HepG2 (cell line): ENCODE data around the gene TTC31. TPM values are rescaled to one million over a fixed set of nuclear protein-coding genes. Genes with fewer than 3 reads are reported as not detected.

Experiments
- DPF2 ChIP-seq: sonication (generic); formaldehyde crosslinking; IDR thresholded peaks from 2 replicates; pipeline ENCODE4 v1.4.0; 2020; ENCODE audit warnings: mild to moderate bottlenecking, low read depth, missing genetic modification reagents, borderline replicate concordance
- GMEB1 ChIP-seq: sonication (generic); formaldehyde crosslinking; IDR thresholded peaks from 2 replicates; pipeline ENCODE4 v1.5.1; 2020; ENCODE audit warnings: missing genetic modification reagents, mild to moderate bottlenecking, borderline replicate concordance
- KDM6A ChIP-seq: IDR thresholded peaks from 2 replicates; pipeline ENCODE4 v1.6.1; 2016; ENCODE audit warnings: low read depth
- MEF2D ChIP-seq: sonication (generic); formaldehyde crosslinking; IDR thresholded peaks from 2 replicates; pipeline ENCODE4 v1.5.1; 2020; ENCODE audit warnings: mild to moderate bottlenecking, missing genetic modification reagents
- SNRNP70 ChIP-seq: fragments of 200-400 bp; formaldehyde crosslinking; IDR thresholded peaks from 2 replicates; pipeline ENCODE4 v1.6.1; 2017; ENCODE audit warnings: mild to moderate bottlenecking, low read depth, low read length, moderate library complexity
- SP140L ChIP-seq: sonication (generic); formaldehyde crosslinking; IDR thresholded peaks from 2 replicates; pipeline ENCODE4 v1.4.0; 2020; ENCODE audit warnings: missing genetic modification reagents, borderline replicate concordance
- TAF15 ChIP-seq: fragments of 200-400 bp; formaldehyde crosslinking; IDR thresholded peaks from one replicate; pipeline ENCODE4 v1.6.1; 2018; ENCODE audit warnings: mild to moderate bottlenecking, low read depth, low read length; ENCODE audit not compliant: poor library complexity, severe bottlenecking
- USF2 ChIP-seq, 2 experiments: sonication (generic) in 1 of 2; formaldehyde crosslinking in 1 of 2; IDR thresholded peaks; 2 replicates each; pipeline versions ENCODE4 v1.5.1 to v1.6.1; 2011 to 2020; ENCODE audit warnings: borderline replicate concordance in 1 of 2, low read depth in 1 of 2, low read length in 1 of 2, mild to moderate bottlenecking in 1 of 2, missing genetic modification reagents in 1 of 2, moderate library complexity in 1 of 2
- ZNF256 ChIP-seq: sonication (generic); formaldehyde crosslinking; conservative IDR thresholded peaks from 2 replicates; pipeline ENCODE4 v1.4.0; 2020; ENCODE audit warnings: missing genetic modification reagents
- ZNF605 ChIP-seq: sonication (generic); formaldehyde crosslinking; IDR thresholded peaks from 2 replicates; pipeline ENCODE4 v1.8.0; 2022; ENCODE audit warnings: mild to moderate bottlenecking, missing genetic modification reagents
- polyA plus RNA-seq, 8 experiments: library from polyadenylated mRNA; depleted of rRNA in 3 of 8; stranded (reverse) in 7 of 8; unstranded in 1 of 8; fragments of >200 nt; fragmentation: Illumina TruSeq in 4 of 8; extraction: Trizol in 4 of 8; gene quantifications; 2 replicates each; pipeline versions ENCODE4 v1.2.1 to v1.2.3, GENCODE V29; 2011 to 2016; ENCODE audit warnings: low read depth in 4 of 8, missing spikeins in 1 of 8, mixed read lengths in 1 of 8; ENCODE audit not compliant: insufficient read depth in 1 of 8
- total RNA-seq, 5 experiments: library from RNA; depleted of rRNA; stranded (reverse); fragments of >200 nt; fragmentation: Illumina TruSeq; extraction: Trizol; gene quantifications; 2 replicates each; pipeline ENCODE4 v1.2.3, GENCODE V29; 2016; ENCODE audit warnings: low read depth in 1 of 5
- TF ChIP-seq, protein P1 (sequence below): sonication (generic); formaldehyde crosslinking; IDR thresholded peaks from 2 replicates; pipeline ENCODE4 v1.5.0; 2020; ENCODE audit warnings: missing genetic modification reagents
- TF ChIP-seq, protein P2 (sequence below): IDR thresholded peaks from 2 replicates; pipeline ENCODE4 v1.6.1; 2016

TTC31 gene
- total and polyA plus RNA-seq, 2 of the 13 experiments (the other 11 are each of a cell fraction or from before 2014, with no cell fraction given): 28.3 to 39.5 TPM

- TF ChIP-seq, protein P1, sequence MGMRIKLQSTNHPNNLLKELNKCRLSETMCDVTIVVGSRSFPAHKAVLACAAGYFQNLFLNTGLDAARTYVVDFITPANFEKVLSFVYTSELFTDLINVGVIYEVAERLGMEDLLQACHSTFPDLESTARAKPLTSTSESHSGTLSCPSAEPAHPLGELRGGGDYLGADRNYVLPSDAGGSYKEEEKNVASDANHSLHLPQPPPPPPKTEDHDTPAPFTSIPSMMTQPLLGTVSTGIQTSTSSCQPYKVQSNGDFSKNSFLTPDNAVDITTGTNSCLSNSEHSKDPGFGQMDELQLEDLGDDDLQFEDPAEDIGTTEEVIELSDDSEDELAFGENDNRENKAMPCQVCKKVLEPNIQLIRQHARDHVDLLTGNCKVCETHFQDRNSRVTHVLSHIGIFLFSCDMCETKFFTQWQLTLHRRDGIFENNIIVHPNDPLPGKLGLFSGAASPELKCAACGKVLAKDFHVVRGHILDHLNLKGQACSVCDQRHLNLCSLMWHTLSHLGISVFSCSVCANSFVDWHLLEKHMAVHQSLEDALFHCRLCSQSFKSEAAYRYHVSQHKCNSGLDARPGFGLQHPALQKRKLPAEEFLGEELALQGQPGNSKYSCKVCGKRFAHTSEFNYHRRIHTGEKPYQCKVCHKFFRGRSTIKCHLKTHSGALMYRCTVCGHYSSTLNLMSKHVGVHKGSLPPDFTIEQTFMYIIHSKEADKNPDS (CRISPR knock-in tag): no peak
- TF ChIP-seq GMEB1 (no peak), DPF2 (CRISPR knock-in tag) (no peak), ZNF605 (CRISPR knock-in tag) (peak; percentile 85), SNRNP70 (no peak), KDM6A (CRISPR knock-in tag) (peak; percentile 75), SP140L (CRISPR knock-in tag) (no peak), ZNF256 (CRISPR knock-in tag) (no peak), USF2 (IDR thresholded peaks at IDR 0.05; ENCODE audit: low read depth, low read length) (no peak), USF2 (CRISPR knock-in tag; IDR thresholded peaks at IDR 0.05; ENCODE audit: borderline replicate concordance) (no peak), MEF2D (peak; percentile 67; the same call in 1 of the 2 replicates), TAF15 (no peak)
- TF ChIP-seq, protein P2, sequence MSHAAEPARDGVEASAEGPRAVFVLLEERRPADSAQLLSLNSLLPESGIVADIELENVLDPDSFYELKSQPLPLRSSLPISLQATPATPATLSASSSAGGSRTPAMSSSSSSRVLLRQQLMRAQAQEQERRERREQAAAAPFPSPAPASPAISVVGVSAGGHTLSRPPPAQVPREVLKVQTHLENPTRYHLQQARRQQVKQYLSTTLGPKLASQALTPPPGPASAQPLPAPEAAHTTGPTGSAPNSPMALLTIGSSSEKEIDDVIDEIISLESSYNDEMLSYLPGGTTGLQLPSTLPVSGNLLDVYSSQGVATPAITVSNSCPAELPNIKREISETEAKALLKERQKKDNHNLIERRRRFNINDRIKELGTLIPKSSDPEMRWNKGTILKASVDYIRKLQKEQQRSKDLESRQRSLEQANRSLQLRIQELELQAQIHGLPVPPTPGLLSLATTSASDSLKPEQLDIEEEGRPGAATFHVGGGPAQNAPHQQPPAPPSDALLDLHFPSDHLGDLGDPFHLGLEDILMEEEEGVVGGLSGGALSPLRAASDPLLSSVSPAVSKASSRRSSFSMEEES (CRISPR knock-in tag): 0 out of 2 replicates have a peak, but pooled peaks have one; percentile 21
Observed at GRCh38 chr2:74447230-74447999, 35.5 kb upstream of the TTC31 start (continued).
